ENCODE results near the gene TMPRSS2.

The TMPRSS2 gene

DNA sequence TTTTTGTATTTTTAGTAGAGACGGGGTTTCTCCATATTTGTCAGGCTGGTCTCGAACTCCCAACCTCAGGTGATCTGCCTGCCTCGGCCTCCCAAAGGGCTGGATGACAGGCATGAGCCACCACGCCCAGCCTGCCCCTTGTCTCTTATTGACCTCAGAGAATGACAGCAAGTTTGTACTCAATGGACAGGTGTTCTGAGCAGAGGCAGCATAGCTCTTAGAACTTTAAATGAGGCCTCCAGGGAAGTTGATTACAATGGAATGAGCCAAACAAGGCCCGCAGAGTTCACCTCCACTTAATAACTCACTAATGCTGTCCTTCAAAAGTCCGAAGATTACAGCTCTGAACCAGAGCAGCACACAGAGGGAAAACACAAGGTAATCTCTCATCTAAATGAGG, 10.9 kb downstream of the TMPRSS2 start (continued):
- TF ChIP-seq, protein P1, sequence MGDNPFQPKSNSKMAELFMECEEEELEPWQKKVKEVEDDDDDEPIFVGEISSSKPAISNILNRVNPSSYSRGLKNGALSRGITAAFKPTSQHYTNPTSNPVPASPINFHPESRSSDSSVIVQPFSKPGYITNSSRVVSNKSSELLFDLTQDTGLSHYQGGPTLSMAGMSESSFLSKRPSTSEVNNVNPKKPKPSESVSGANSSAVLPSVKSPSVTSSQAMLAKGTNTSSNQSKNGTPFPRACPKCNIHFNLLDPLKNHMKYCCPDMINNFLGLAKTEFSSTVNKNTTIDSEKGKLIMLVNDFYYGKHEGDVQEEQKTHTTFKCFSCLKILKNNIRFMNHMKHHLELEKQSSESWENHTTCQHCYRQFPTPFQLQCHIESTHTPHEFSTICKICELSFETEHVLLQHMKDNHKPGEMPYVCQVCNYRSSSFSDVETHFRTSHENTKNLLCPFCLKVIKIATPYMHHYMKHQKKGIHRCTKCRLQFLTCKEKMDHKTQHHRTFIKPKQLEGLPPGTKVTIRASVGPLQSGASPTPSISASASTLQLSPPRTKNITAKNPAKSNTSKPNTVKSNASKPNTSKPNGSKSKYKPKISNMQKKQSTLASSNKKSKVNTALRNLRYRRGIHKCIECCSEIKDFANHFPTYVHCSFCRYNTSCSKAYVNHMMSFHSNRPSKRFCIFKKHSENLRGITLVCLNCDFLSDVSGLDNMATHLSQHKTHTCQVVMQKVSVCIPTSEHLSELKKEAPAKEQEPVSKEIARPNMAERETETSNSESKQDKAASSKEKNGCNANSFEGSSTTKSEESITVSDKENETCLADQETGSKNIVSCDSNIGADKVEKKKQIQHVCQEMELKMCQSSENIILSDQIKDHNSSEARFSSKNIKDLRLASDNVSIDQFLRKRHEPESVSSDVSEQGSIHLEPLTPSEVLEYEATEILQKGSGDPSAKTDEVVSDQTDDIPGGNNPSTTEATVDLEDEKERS (tag by site-specific recombination; IDR thresholded peaks at IDR 0.05) = no peak
- TF ChIP-seq, protein P2, sequence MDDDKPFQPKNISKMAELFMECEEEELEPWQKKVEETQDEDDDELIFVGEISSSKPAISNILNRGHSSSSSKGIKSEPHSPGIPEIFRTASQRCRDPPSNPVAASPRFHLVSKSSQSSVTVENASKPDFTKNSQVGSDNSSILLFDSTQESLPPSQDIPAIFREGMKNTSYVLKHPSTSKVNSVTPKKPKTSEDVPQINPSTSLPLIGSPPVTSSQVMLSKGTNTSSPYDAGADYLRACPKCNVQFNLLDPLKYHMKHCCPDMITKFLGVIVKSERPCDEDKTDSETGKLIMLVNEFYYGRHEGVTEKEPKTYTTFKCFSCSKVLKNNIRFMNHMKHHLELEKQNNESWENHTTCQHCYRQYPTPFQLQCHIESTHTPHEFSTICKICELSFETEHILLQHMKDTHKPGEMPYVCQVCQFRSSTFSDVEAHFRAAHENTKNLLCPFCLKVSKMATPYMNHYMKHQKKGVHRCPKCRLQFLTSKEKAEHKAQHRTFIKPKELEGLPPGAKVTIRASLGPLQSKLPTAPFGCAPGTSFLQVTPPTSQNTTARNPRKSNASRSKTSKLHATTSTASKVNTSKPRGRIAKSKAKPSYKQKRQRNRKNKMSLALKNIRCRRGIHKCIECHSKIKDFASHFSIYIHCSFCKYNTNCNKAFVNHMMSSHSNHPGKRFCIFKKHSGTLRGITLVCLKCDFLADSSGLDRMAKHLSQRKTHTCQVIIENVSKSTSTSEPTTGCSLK (tag by site-specific recombination; IDR thresholded peaks at IDR 0.05) = no peak
- TF ChIP-seq SP3 (tag by site-specific recombination; IDR thresholded peaks at IDR 0.05) = no peak
- no peak for TF ChIP-seq ZBTB17 (tag by site-specific recombination; IDR thresholded peaks at IDR 0.05)
- no peak for TF ChIP-seq ZNF175 (tag by site-specific recombination; IDR thresholded peaks at IDR 0.05)
- TF ChIP-seq ZNF560 (tag by site-specific recombination; IDR thresholded peaks at IDR 0.05; ENCODE audit: borderline replicate concordance) = no peak
- TF ChIP-seq REPIN1 (tag by site-specific recombination; IDR thresholded peaks at IDR 0.05; ENCODE audit: low read depth) = no peak
- no peak for TF ChIP-seq ZNF571 (tag by site-specific recombination; IDR thresholded peaks at IDR 0.05)
- no peak for TF ChIP-seq ZNF266 (tag by site-specific recombination; IDR thresholded peaks at IDR 0.05; ENCODE audit: low read depth)
- TF ChIP-seq MYNN (tag by site-specific recombination; IDR thresholded peaks at IDR 0.05; ENCODE audit: borderline replicate concordance) = no peak
- TF ChIP-seq, protein P3, sequence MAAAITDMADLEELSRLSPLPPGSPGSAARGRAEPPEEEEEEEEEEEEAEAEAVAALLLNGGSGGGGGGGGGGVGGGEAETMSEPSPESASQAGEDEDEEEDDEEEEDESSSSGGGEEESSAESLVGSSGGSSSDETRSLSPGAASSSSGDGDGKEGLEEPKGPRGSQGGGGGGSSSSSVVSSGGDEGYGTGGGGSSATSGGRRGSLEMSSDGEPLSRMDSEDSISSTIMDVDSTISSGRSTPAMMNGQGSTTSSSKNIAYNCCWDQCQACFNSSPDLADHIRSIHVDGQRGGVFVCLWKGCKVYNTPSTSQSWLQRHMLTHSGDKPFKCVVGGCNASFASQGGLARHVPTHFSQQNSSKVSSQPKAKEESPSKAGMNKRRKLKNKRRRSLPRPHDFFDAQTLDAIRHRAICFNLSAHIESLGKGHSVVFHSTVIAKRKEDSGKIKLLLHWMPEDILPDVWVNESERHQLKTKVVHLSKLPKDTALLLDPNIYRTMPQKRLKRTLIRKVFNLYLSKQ (tag by site-specific recombination; IDR thresholded peaks at IDR 0.05; ENCODE audit: borderline replicate concordance) = no peak
- TF ChIP-seq ZFP69B (tag by site-specific recombination; IDR thresholded peaks at IDR 0.05) = no peak
- no peak for TF ChIP-seq ZNF37A (tag by site-specific recombination; IDR thresholded peaks at IDR 0.05)

DNA sequence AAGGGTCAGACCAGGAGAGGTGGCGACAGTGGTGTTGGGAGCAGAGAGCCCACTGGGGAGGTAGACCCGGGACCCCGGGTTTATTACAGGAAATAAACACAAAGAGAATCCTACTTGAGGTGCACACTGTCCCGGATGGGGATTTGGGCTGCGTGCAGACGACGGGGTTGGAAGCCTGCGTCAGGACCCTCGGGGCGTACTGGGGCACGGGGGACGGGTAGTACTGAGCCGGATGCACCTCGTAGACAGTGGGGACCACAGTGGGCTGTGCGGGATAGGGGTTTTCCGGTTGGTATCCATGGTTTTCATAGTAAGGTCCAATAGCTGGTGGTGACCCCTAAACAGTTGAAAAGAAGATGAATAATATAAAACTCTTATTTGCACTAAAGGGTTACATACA, 13.7 kb downstream of the TMPRSS2 start:
- Histone ChIP-seq H3K4me1 (ENCODE audit: control insufficient read depth, insufficient read depth, low read length) (no peaks in the 10 kb centered on the region), H3K36me3 (ENCODE audit: control insufficient read depth in 2 of 2, insufficient read depth in 1 of 2, low read length in 2 of 2) (no peaks in the 10 kb centered on the region), H3K27ac (ENCODE audit: extremely low read depth, low read depth, low read length) (no peak overlapping the region), H3K9me3 (ENCODE audit: control insufficient read depth, insufficient read depth, low read depth, low read length) (no peaks in the 10 kb centered on the region), H3K4me3 (ENCODE audit: low read depth, low read length) (no peak overlapping the region)
- ChIA-PET POLR2A (no interaction called here), CTCF (interaction anchor here (0.6 to 1.0 kb wide), 2 partner anchors 233 to 323 kb away, joined by 3 to 5 read pairs; no protein-coding TSS in a partner anchor)
- TF ChIP-seq ZNF76 (tag by site-specific recombination; IDR thresholded peaks at IDR 0.05; ENCODE audit: borderline replicate concordance, low read depth) (no peak), ZSCAN16 (tag by site-specific recombination; IDR thresholded peaks at IDR 0.05) (no peak), ZNF48 (tag by site-specific recombination; IDR thresholded peaks at IDR 0.05) (no peak), ZNF626 (tag by site-specific recombination; IDR thresholded peaks at IDR 0.05) (no peak), ZNF223 (tag by site-specific recombination; IDR thresholded peaks at IDR 0.05) (no peak), ZNF529 (tag by site-specific recombination; IDR thresholded peaks at IDR 0.05; ENCODE audit: insufficient replicate concordance) (no peak), GLI2 (tag by site-specific recombination; IDR thresholded peaks at IDR 0.05; ENCODE audit: borderline replicate concordance, low read depth) (no peak), REPIN1 (tag by site-specific recombination; IDR thresholded peaks at IDR 0.05; ENCODE audit: low read depth) (no peak), HOXC10 (CRISPR knock-in tag; IDR thresholded peaks at IDR 0.05) (no peak), ZNF549 (tag by site-specific recombination; IDR thresholded peaks at IDR 0.05) (no peak)
- TF ChIP-seq, protein P4, sequence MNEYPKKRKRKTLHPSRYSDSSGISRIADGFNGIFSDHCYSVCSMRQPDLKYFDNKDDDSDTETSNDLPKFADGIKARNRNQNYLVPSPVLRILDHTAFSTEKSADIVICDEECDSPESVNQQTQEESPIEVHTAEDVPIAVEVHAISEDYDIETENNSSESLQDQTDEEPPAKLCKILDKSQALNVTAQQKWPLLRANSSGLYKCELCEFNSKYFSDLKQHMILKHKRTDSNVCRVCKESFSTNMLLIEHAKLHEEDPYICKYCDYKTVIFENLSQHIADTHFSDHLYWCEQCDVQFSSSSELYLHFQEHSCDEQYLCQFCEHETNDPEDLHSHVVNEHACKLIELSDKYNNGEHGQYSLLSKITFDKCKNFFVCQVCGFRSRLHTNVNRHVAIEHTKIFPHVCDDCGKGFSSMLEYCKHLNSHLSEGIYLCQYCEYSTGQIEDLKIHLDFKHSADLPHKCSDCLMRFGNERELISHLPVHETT (tag by site-specific recombination; IDR thresholded peaks at IDR 0.05) = no peak
- TF ChIP-seq, protein P5, sequence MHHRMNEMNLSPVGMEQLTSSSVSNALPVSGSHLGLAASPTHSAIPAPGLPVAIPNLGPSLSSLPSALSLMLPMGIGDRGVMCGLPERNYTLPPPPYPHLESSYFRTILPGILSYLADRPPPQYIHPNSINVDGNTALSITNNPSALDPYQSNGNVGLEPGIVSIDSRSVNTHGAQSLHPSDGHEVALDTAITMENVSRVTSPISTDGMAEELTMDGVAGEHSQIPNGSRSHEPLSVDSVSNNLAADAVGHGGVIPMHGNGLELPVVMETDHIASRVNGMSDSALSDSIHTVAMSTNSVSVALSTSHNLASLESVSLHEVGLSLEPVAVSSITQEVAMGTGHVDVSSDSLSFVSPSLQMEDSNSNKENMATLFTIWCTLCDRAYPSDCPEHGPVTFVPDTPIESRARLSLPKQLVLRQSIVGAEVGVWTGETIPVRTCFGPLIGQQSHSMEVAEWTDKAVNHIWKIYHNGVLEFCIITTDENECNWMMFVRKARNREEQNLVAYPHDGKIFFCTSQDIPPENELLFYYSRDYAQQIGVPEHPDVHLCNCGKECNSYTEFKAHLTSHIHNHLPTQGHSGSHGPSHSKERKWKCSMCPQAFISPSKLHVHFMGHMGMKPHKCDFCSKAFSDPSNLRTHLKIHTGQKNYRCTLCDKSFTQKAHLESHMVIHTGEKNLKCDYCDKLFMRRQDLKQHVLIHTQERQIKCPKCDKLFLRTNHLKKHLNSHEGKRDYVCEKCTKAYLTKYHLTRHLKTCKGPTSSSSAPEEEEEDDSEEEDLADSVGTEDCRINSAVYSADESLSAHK (tag by site-specific recombination; IDR thresholded peaks at IDR 0.05) = no peak
- TF ChIP-seq, protein P6, sequence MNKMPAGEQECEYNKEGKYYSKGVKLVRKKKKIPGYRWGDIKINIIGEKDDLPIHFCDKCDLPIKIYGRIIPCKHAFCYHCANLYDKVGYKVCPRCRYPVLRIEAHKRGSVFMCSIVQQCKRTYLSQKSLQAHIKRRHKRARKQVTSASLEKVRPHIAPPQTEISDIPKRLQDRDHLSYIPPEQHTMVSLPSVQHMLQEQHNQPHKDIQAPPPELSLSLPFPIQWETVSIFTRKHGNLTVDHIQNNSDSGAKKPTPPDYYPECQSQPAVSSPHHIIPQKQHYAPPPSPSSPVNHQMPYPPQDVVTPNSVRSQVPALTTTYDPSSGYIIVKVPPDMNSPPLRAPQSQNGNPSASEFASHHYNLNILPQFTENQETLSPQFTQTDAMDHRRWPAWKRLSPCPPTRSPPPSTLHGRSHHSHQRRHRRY (tag by site-specific recombination; IDR thresholded peaks at IDR 0.05) = no peak

Measured in HEK293 (cell line).